H1 (cell line): ENCODE measurements around the gene EXD3. TPM values are rescaled to one million over a fixed set of nuclear protein-coding genes. Genes with fewer than 3 reads are reported as not detected.

Experiments used
- CTCF ChIA-PET: fragments of 300-600 bp; sonication (Branson Sonifier 250); formaldehyde crosslinking; loops from one replicate; lab custom pipeline; 2021; ENCODE audit not compliant: partially characterized antibody; lab: Charles Lee
- POLR2A ChIA-PET: fragments of 300-600 bp; sonication (Branson Sonifier 250); formaldehyde crosslinking; loops from one replicate; lab custom pipeline; 2021; ENCODE audit warnings: inconsistent platforms; ENCODE audit not compliant: partially characterized antibody; lab: Charles Lee
- DNase-seq, 2 experiments: peaks; one replicate each; pipeline versions ENCODE4 v3.0.0 to v3.0.0-alpha.2; 2010 to 2022; ENCODE audit warnings: low spot score in 2 of 2, low read depth in 1 of 2, mixed read lengths in 1 of 2
- FAIRE-seq: peaks from 2 replicates; lab custom pipeline; 2011; peaks lifted over from hg19 to GRCh38; lab: Jason Lieb, UNC
- H2AFZ ChIP-seq: 2 replicates; pipeline ENCODE4 v1.8.1; 2012; ENCODE audit warnings: low read length, inconsistent platforms
- H2AK5ac ChIP-seq: 2 replicates; pipeline ENCODE4 v1.6.1; 2013; ENCODE audit warnings: low read depth, low read length
- H2BK120ac ChIP-seq: replicated peaks from 2 replicates; pipeline ENCODE3; 2013; ENCODE audit warnings: low read depth, low read length, inconsistent platforms
- H2BK12ac ChIP-seq: 2 replicates; pipeline ENCODE4 v1.6.1; 2013; ENCODE audit warnings: low read depth, low read length
- H2BK15ac ChIP-seq: 2 replicates; pipeline ENCODE4 v1.6.1; 2013; ENCODE audit warnings: low read length
- H2BK20ac ChIP-seq: 2 replicates; pipeline ENCODE4 v1.6.1; 2013; ENCODE audit warnings: low read length
- H2BK5ac ChIP-seq: 2 replicates; pipeline ENCODE4 v1.6.1; 2013; ENCODE audit warnings: low read depth, low read length
- H3K14ac ChIP-seq: 2 replicates; pipeline ENCODE4 v1.6.1; 2013; ENCODE audit warnings: inconsistent platforms; ENCODE audit not compliant: insufficient read length
- H3K18ac ChIP-seq: 2 replicates; pipeline ENCODE4 v1.6.1; 2013; ENCODE audit warnings: low read length; ENCODE audit errors: extremely low read depth
- H3K23ac ChIP-seq: 2 replicates; pipeline ENCODE4 v1.6.1; 2013; ENCODE audit warnings: inconsistent platforms; ENCODE audit not compliant: insufficient read length
- H3K23me2 ChIP-seq: 2 replicates; pipeline ENCODE4 v1.6.1; 2013; ENCODE audit warnings: low read depth, low read length
- H3K27ac ChIP-seq: 2 replicates; pipeline ENCODE4 v1.6.1; 2011; ENCODE audit warnings: low read depth, low read length, inconsistent platforms
- H3K27me3 ChIP-seq, 4 experiments: replicated peaks in 1 of 4; 1 replicate in 1 of 4; 2 replicates in 3 of 4; pipeline versions ENCODE4 v1.6.1 to v1.8.1; 2011 to 2013; ENCODE audit warnings: low read length in 3 of 4, mild to moderate bottlenecking in 3 of 4, inconsistent platforms in 2 of 4, mixed read lengths in 2 of 4, moderate library complexity in 1 of 4; ENCODE audit not compliant: control insufficient read depth in 3 of 4, insufficient read depth in 3 of 4; ENCODE audit errors: extremely low read depth in 1 of 4
- H3K36me3 ChIP-seq, 4 experiments: 2 replicates each; pipeline versions ENCODE4 v1.6.1 to v1.8.1; 2011 to 2013; ENCODE audit warnings: mild to moderate bottlenecking in 4 of 4, low read length in 3 of 4, moderate library complexity in 2 of 4, control low read depth in 1 of 4, inconsistent platforms in 1 of 4; ENCODE audit not compliant: insufficient read depth in 4 of 4, control insufficient read depth in 2 of 4
- H3K4ac ChIP-seq: replicated peaks from 2 replicates; pipeline ENCODE3; 2013; ENCODE audit warnings: low read length, low read depth, mixed read lengths, inconsistent platforms; ENCODE audit not compliant: insufficient read length
- H3K4me1 ChIP-seq, 4 experiments: replicated peaks in 1 of 4; 1 replicate in 1 of 4; 2 replicates in 3 of 4; pipeline versions ENCODE4 v1.6.1 to v1.8.1; 2011 to 2013; ENCODE audit warnings: low read length in 3 of 4, inconsistent platforms in 2 of 4, mixed read lengths in 1 of 4; ENCODE audit not compliant: insufficient read depth in 4 of 4, control insufficient read depth in 3 of 4
- H3K4me2 ChIP-seq, 2 experiments: 2 replicates each; pipeline versions ENCODE4 v1.6.1 to v1.8.1; 2011 to 2013; ENCODE audit warnings: low read depth in 2 of 2, low read length in 2 of 2, control low read depth in 1 of 2, inconsistent platforms in 1 of 2, mild to moderate bottlenecking in 1 of 2; ENCODE audit not compliant: insufficient read depth in 1 of 2
- H3K4me3 ChIP-seq, 4 experiments: fragments of 200-600, 300-600 bp in 1 of 4; sonication (generic), shearing (Covaris generic), sonication (Bioruptor Twin) in 1 of 4; 2 replicates each; pipeline versions ENCODE4 v1.5.1 to v1.8.1; 2011 to 2016; ENCODE audit warnings: low read length in 4 of 4, low read depth in 3 of 4, control low read depth in 2 of 4, inconsistent platforms in 2 of 4, mild to moderate bottlenecking in 2 of 4, mixed read lengths in 1 of 4, moderate library complexity in 1 of 4; ENCODE audit not compliant: insufficient read depth in 2 of 4; ENCODE audit errors: extremely low read depth in 1 of 4
- H3K56ac ChIP-seq: replicated peaks from 2 replicates; pipeline ENCODE3; 2013; ENCODE audit warnings: low read depth, mild to moderate bottlenecking, mixed read lengths, low read length, inconsistent platforms; ENCODE audit not compliant: insufficient read length
- H3K79me1 ChIP-seq: 2 replicates; pipeline ENCODE4 v1.6.1; 2013; ENCODE audit warnings: low read depth, low read length, control low read depth
- H3K79me2 ChIP-seq, 2 experiments: 2 replicates each; pipeline versions ENCODE4 v1.6.1 to v1.8.1; 2012 to 2013; ENCODE audit warnings: low read length in 2 of 2, mild to moderate bottlenecking in 2 of 2, inconsistent platforms in 1 of 2; ENCODE audit not compliant: insufficient read depth in 2 of 2, control insufficient read depth in 1 of 2
- H3K9ac ChIP-seq, 4 experiments: replicated peaks in 1 of 4; 1 replicate in 1 of 4; 2 replicates in 3 of 4; pipeline versions ENCODE4 v1.6.1 to v1.8.1; 2011 to 2013; ENCODE audit warnings: low read depth in 3 of 4, low read length in 3 of 4, control low read depth in 2 of 4, mild to moderate bottlenecking in 2 of 4, moderate library complexity in 2 of 4, inconsistent platforms in 1 of 4; ENCODE audit errors: extremely low read depth in 1 of 4
- H3K9me3 ChIP-seq, 2 experiments: 2 replicates each; pipeline versions ENCODE4 v1.6.1 to v1.8.1; 2012 to 2013; ENCODE audit warnings: mild to moderate bottlenecking in 2 of 2, moderate library complexity in 2 of 2, control low read depth in 1 of 2, inconsistent platforms in 1 of 2, low read depth in 1 of 2, low read length in 1 of 2, mixed read lengths in 1 of 2; ENCODE audit not compliant: insufficient read depth in 2 of 2
- H4K20me1 ChIP-seq, 2 experiments: replicated peaks in 1 of 2; 2 replicates each; pipeline versions ENCODE3 to v1.8.1; 2011 to 2013; ENCODE audit warnings: inconsistent platforms in 2 of 2, low read length in 2 of 2, mild to moderate bottlenecking in 1 of 2; ENCODE audit not compliant: insufficient read depth in 2 of 2, control insufficient read depth in 1 of 2
- H4K5ac ChIP-seq: 2 replicates; pipeline ENCODE4 v1.6.1; 2013; ENCODE audit warnings: low read length, low read depth, mixed read lengths, inconsistent platforms; ENCODE audit not compliant: insufficient read length
- H4K8ac ChIP-seq: 2 replicates; pipeline ENCODE4 v1.8.0; 2013; ENCODE audit warnings: mild to moderate bottlenecking, moderate library complexity, low read length, inconsistent platforms; ENCODE audit not compliant: insufficient read depth; ENCODE audit errors: extremely low read depth
- H4K91ac ChIP-seq: replicated peaks from 2 replicates; pipeline ENCODE3; 2013; ENCODE audit warnings: low read length, mixed read lengths, inconsistent platforms; ENCODE audit not compliant: insufficient read length
- HDAC2 ChIP-seq, 2 experiments: fragments of 300-600 bp in 1 of 2; sonication (generic) in 1 of 2; IDR thresholded peaks; 2 replicates each; pipeline ENCODE4 v1.6.1; 2011 to 2012; ENCODE audit warnings: low read depth in 2 of 2, low read length in 2 of 2, mild to moderate bottlenecking in 2 of 2, moderate library complexity in 2 of 2, borderline replicate concordance in 1 of 2, inconsistent platforms in 1 of 2
- POU5F1 ChIP-seq: IDR thresholded peaks from 2 replicates; pipeline ENCODE4 v1.6.1; 2011; ENCODE audit warnings: low read depth, mild to moderate bottlenecking, low read length, moderate library complexity
- WGBS, 2 experiments: shearing (Covaris generic) in 1 of 2; methylation state at CpG; one replicate each; pipeline versions ENCODE4 v1.1.6 to v1.1.7; 2013 to 2015; ENCODE audit warnings: low lambda C conversion rate in 2 of 2, mixed read lengths in 2 of 2, inconsistent platforms in 1 of 2, low coverage in 1 of 2, missing lambda C conversion rate in 1 of 2; ENCODE audit not compliant: insufficient replicate concordance in 2 of 2, insufficient coverage in 1 of 2, insufficient read length in 1 of 2; ENCODE audit errors: extremely low coverage in 1 of 2, missing lambda C conversion rate in 1 of 2; 5-methylcytosine and 5-hydroxymethylcytosine counted together
- polyA plus RNA-seq, 7 experiments: library from polyadenylated mRNA; depleted of rRNA in 3 of 7; stranded (reverse) in 5 of 7; unstranded in 2 of 7; fragments of >200 nt in 5 of 7; fragments of 200-250 nt in 2 of 7; gene quantifications; 1 replicate in 5 of 7; 2 replicates in 1 of 7; 4 replicates in 1 of 7; pipeline versions ENCODE4 v1.2.1 to v1.2.3, GENCODE V29; 2011 to 2013; ENCODE audit warnings: missing spikeins in 2 of 7, mixed read lengths in 2 of 7
- total RNA-seq: library from RNA; stranded (reverse); fragmentation: NEBNext Ultra II Directional; extraction: Animal tissue kit (Norgen Biotek cat#: 25700); gene quantifications from 2 replicates; pipeline ENCODE4 v1.2.1, GENCODE V29; 2021

EXD3 gene
- total and polyA plus RNA-seq, 2 of the 8 experiments (the other 6 are each of a cell fraction or from before 2014, with no cell fraction given), result 7.2 to 9.4 TPM

DNA sequence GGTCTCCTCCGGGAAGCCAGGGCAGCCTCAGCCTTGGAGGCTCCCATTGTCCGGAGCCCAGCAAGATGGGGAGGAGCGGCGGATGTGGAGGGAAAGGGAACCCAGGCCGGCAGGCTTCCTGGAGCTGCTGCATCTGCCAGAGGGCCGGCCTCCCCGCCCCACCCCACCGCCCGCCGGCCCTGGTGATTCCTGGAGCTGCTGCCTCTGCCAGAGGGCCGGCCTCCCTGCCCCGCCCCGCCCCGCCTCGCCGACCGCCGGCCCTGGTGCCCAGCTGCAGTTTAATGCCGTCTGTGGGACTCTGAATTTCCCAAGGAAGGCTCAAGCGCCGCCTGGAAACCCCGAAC is 31.6 kb downstream of the EXD3 start:
- Histone ChIP-seq H2BK12ac (no peak overlapping the region), H3K4ac (no peak overlapping the region), H3K9ac (no peak overlapping the region), H3K56ac (no peak overlapping the region), H3K27ac (no peak overlapping the region), H3K4me2 (no peak overlapping the region), H4K8ac (no peak overlapping the region), H3K23me2 (no peaks in the 10 kb centered on the region), H3K4me1 (no peaks in the 10 kb centered on the region; a peak in 1 of 7 replicates), H2AFZ (no peak overlapping the region), H3K79me1 (no peaks in the 10 kb centered on the region), H3K23ac (no peak overlapping the region), H4K20me1 (peaks cover 0 to 7% of the 10 kb centered on the region in 2 experiments), H4K5ac (no peak overlapping the region)
- ChIA-PET POLR2A (interaction anchor here (0.6 to 1.2 kb wide), 2 partner anchors 91 to 130 kb away, joined by 3 read pairs; no protein-coding TSS in a partner anchor), CTCF (interaction anchor here (0.8 to 1.1 kb wide), 2 partner anchors 107 to 109 kb away, joined by 3 read pairs; no protein-coding TSS in a partner anchor)
- no peak for DNase-seq
- FAIRE-seq, result no peak
- 94% methylated on average over 4 of the region's 22 CpGs; no CpG with 5 or more reads in 1 of the 2 experiments for WGBS, 2 experiments
- no peak for TF ChIP-seq HDAC2 (IDR thresholded peaks at IDR 0.05; ENCODE audit: borderline replicate concordance in 1 of 2, low read depth in 2 of 2, low read length in 2 of 2)
- no peak for TF ChIP-seq POU5F1
- TF ChIP-seq, all 59 proteins: peak for 0
- Histone ChIP-seq H3K4me3 (no peak overlapping the region), H2BK120ac (no peak overlapping the region), H3K14ac (no peak overlapping the region), H2AK5ac (no peak overlapping the region), H2BK15ac (no peak overlapping the region), H3K79me2 (no peaks in the 10 kb centered on the region), H4K91ac (no peak overlapping the region), H3K36me3 (no peaks in the 10 kb centered on the region), H3K27me3 (no peaks in the 10 kb centered on the region), H2BK20ac (no peak overlapping the region), H3K18ac (no peak overlapping the region), H2BK5ac (no peak overlapping the region), H3K9me3 (no peaks in the 10 kb centered on the region)
